Measurements from ENCODE around the gene RABGAP1.
A peak's percentile ranks its signal among the peaks of the same experiment; 100 is the strongest.

Gene RABGAP1

DNA sequence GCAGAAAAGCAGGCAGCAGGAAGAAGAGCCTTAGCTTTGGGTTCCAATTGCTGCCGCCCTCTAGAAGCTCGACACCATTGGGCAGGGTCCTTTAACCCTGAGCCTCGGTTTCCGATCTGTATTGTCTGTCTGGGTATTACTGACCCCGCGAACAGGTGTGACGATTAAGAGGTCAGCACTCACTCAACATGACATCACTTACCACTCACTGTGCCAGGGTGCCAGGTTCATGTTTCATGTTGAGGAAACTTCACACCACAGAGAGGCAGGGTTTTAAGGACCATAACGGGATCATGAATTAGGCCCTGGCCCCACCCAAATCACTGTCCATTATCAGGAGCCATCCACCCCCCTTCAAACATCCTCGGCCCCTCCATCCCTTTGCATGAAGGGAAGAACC lies 168.2 kb downstream of the RABGAP1 start:
- no peaks in the 10 kb centered on the region for H3K27me3 ChIP-seq (ENCODE audit: insufficient read depth, low read depth, severe bottlenecking)
- no peak overlapping the region for H3K27ac ChIP-seq
- no peaks in the 10 kb centered on the region for H3K9me3 ChIP-seq (ENCODE audit: severe bottlenecking)
- H3K36me3 ChIP-seq, result peaks cover 48% of the 10 kb centered on the region
- H3K4me3 ChIP-seq (ENCODE audit: low read depth, low read length), result no peak overlapping the region
- no peak for DNase-seq
- TF ChIP-seq, protein P1, sequence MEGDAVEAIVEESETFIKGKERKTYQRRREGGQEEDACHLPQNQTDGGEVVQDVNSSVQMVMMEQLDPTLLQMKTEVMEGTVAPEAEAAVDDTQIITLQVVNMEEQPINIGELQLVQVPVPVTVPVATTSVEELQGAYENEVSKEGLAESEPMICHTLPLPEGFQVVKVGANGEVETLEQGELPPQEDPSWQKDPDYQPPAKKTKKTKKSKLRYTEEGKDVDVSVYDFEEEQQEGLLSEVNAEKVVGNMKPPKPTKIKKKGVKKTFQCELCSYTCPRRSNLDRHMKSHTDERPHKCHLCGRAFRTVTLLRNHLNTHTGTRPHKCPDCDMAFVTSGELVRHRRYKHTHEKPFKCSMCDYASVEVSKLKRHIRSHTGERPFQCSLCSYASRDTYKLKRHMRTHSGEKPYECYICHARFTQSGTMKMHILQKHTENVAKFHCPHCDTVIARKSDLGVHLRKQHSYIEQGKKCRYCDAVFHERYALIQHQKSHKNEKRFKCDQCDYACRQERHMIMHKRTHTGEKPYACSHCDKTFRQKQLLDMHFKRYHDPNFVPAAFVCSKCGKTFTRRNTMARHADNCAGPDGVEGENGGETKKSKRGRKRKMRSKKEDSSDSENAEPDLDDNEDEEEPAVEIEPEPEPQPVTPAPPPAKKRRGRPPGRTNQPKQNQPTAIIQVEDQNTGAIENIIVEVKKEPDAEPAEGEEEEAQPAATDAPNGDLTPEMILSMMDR (IDR thresholded peaks at IDR 0.05; ENCODE audit: low read depth, low read length), result no peak

GRCh38 chr9:123109540-123110279 lies 168.9 kb downstream of the RABGAP1 start:
- no peak overlapping the region for H3K4me3 ChIP-seq (ENCODE audit: low read depth, low read length)
- no peak overlapping the region for H3K27ac ChIP-seq
- no peaks in the 10 kb centered on the region for H3K9me3 ChIP-seq (ENCODE audit: severe bottlenecking)
- TF ChIP-seq, protein P1 (IDR thresholded peaks at IDR 0.05; ENCODE audit: low read depth, low read length), result no peak
- no peak for DNase-seq
- H3K27me3 ChIP-seq (ENCODE audit: insufficient read depth, low read depth, severe bottlenecking), result no peaks in the 10 kb centered on the region
- peaks cover 47% of the 10 kb centered on the region for H3K36me3 ChIP-seq

- Histone ChIP-seq H3K36me3 (peaks cover 53% of the 10 kb centered on the region), H3K27ac (peak overlapping the region; percentile 35)
- peak; percentile 72 for DNase-seq
Measured at GRCh38 chr9:123111427-123112014, 170.7 kb downstream of the RABGAP1 start.

GRCh38 chr9:123112015-123112975 lies 171.5 kb downstream of the RABGAP1 start:
- Histone ChIP-seq H3K27ac (peak overlapping the region; percentile 35), H3K27me3 (ENCODE audit: insufficient read depth, low read depth, severe bottlenecking) (no peaks in the 10 kb centered on the region), H3K9me3 (ENCODE audit: severe bottlenecking) (no peaks in the 10 kb centered on the region), H3K36me3 (peaks cover 53% of the 10 kb centered on the region), H3K4me3 (ENCODE audit: low read depth, low read length) (no peak overlapping the region)
- TF ChIP-seq, protein P1 (IDR thresholded peaks at IDR 0.05; ENCODE audit: low read depth, low read length), result no peak
- DNase-seq, result no peak

More at GRCh38 chr9:123111427-123112014, 170.7 kb downstream of the RABGAP1 start:
- Histone ChIP-seq H3K27me3 (ENCODE audit: insufficient read depth, low read depth, severe bottlenecking) (no peaks in the 10 kb centered on the region), H3K9me3 (ENCODE audit: severe bottlenecking) (no peaks in the 10 kb centered on the region), H3K4me3 (ENCODE audit: low read depth, low read length) (no peak overlapping the region)
- TF ChIP-seq, protein P1 (IDR thresholded peaks at IDR 0.05; ENCODE audit: low read depth, low read length), result no peak

- TF ChIP-seq, protein P1 (IDR thresholded peaks at IDR 0.05; ENCODE audit: low read depth, low read length), result no peak
- Histone ChIP-seq H3K9me3 (ENCODE audit: severe bottlenecking) (no peaks in the 10 kb centered on the region), H3K4me3 (ENCODE audit: low read depth, low read length) (no peak overlapping the region), H3K27me3 (ENCODE audit: insufficient read depth, low read depth, severe bottlenecking) (no peaks in the 10 kb centered on the region), H3K36me3 (peaks cover 47% of the 10 kb centered on the region), H3K27ac (no peak overlapping the region)
- no peak for DNase-seq
Measured at GRCh38 chr9:123113185-123113584, 172.4 kb downstream of the RABGAP1 start.

Data from WERI-Rb-1 (cell line).